C4-2B (cell line): ENCODE data around the gene THRAP3.

Experiments
- ZFX ChIP-seq: fragments of 450-650 bp; IDR thresholded peaks from 2 replicates; pipeline ENCODE4 v1.6.1; 2017
- TF ChIP-seq, protein P1 (sequence below): fragments of 450-650 bp; conservative IDR thresholded peaks from 2 replicates; pipeline ENCODE4 v1.5.1; 2017; ENCODE audit warnings: mild to moderate bottlenecking

DNA sequence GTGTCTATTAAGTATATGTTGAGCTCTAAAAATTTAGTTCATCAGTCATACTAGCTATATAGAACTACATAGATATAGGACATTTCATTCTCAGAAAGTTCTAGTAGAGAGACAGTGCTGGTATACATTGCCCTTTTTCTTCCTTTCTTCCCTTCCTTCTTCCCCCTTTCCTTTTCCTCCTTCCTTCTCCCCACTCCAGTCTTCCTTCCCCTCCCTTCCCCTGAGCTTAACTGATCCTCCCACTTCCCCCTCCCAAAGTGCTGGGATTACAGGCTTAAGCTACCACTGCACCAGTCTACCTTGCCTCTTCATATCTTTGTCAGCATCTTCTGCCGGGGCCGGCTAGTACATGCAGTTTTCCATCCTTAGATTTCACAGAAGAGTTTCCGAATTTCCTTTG is 12.1 kb downstream of the THRAP3 start:
- TF ChIP-seq, protein P1, sequence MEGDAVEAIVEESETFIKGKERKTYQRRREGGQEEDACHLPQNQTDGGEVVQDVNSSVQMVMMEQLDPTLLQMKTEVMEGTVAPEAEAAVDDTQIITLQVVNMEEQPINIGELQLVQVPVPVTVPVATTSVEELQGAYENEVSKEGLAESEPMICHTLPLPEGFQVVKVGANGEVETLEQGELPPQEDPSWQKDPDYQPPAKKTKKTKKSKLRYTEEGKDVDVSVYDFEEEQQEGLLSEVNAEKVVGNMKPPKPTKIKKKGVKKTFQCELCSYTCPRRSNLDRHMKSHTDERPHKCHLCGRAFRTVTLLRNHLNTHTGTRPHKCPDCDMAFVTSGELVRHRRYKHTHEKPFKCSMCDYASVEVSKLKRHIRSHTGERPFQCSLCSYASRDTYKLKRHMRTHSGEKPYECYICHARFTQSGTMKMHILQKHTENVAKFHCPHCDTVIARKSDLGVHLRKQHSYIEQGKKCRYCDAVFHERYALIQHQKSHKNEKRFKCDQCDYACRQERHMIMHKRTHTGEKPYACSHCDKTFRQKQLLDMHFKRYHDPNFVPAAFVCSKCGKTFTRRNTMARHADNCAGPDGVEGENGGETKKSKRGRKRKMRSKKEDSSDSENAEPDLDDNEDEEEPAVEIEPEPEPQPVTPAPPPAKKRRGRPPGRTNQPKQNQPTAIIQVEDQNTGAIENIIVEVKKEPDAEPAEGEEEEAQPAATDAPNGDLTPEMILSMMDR: no peak
- TF ChIP-seq ZFX: no peak
